Activated CD4-positive, CD25-positive, alpha-beta regulatory T cell treated with anti-CD3 and anti-CD28 coated beads, Interleukin-2, amount 50 U/mL, for 24 hours (primary cell): ENCODE results near the gene ARMC7.

Experiments
- ATAC-seq, 2 donors: fragments of 150-1000 bp; cut with Tn5 transposase; one replicate each; pipeline ENCODE4 v1.10.0; 2021; ENCODE audit warnings: mild to moderate bottlenecking in 1 of 2, moderate library complexity in 1 of 2

Gene ARMC7

GRCh38 chr17:75078284-75079022, 31.3 kb upstream of the ARMC7 start:
- peak; percentile 30 to 31 for ATAC-seq

GRCh38 chr17:75079023-75079373, 30.8 kb upstream of the ARMC7 start:
- no peak for ATAC-seq

- ATAC-seq: no peak
Measured at GRCh38 chr17:75081611-75082540, 27.9 kb upstream of the ARMC7 start.

GRCh38 chr17:75082683-75083082, 27.1 kb upstream of the ARMC7 start:
- no peak for ATAC-seq

- ATAC-seq: no peak
Measured at GRCh38 chr17:75084039-75084660, 25.6 kb upstream of the ARMC7 start.

- no peak for ATAC-seq
Measured at GRCh38 chr17:75086496-75087181, 23.1 kb upstream of the ARMC7 start.

GRCh38 chr17:75087182-75087557, 22.6 kb upstream of the ARMC7 start:
- ATAC-seq: no peak

- peak; percentile 66 to 68 for ATAC-seq
Measured at GRCh38 chr17:75087558-75088453, 22.0 kb upstream of the ARMC7 start, which contains the start of gene SLC16A5. TSS of gene SLC16A5 (plus strand) at chr17:75087954. CDS start at chr17:75093637, 5,683 bp downstream.

- peak in 1 of 2 donors; percentile 26 for ATAC-seq
Measured at GRCh38 chr17:75088465-75089417, 21.0 kb upstream of the ARMC7 start.

GRCh38 chr17:75090871-75091854, 18.6 kb upstream of the ARMC7 start:
- ATAC-seq: no peak

GRCh38 chr17:75091855-75092327, 17.9 kb upstream of the ARMC7 start:
- no peak for ATAC-seq

- no peak for ATAC-seq
Measured at GRCh38 chr17:75093548-75094158, 16.1 kb upstream of the ARMC7 start.

GRCh38 chr17:75094871-75095399, 14.8 kb upstream of the ARMC7 start:
- ATAC-seq: no peak

GRCh38 chr17:75096082-75096625, 13.6 kb upstream of the ARMC7 start:
- no peak for ATAC-seq

- no peak for ATAC-seq
Measured at GRCh38 chr17:75097865-75098264, 11.9 kb upstream of the ARMC7 start.

- ATAC-seq: no peak
Measured at GRCh38 chr17:75098861-75099260, 10.9 kb upstream of the ARMC7 start.

- ATAC-seq: no peak
Measured at GRCh38 chr17:75099881-75100595, 9.7 kb upstream of the ARMC7 start.
